Measurements from ENCODE around the gene LRMDA.

Gene LRMDA

GRCh38 chr10:76479103-76479790, 1047.8 kb downstream of the LRMDA start:
- TF ChIP-seq CTCF (IDR thresholded peaks at IDR 0.05; ENCODE audit: insufficient read depth, low read depth, low read length, missing control alignments) = no peak
- no peak overlapping the region for H3K4me3 ChIP-seq (ENCODE audit: low read depth, low read length)
- no peak for DNase-seq (ENCODE audit: low read depth)

GRCh38 chr10:76481178-76481577, 1049.8 kb downstream of the LRMDA start:
- no peak for TF ChIP-seq CTCF (IDR thresholded peaks at IDR 0.05; ENCODE audit: insufficient read depth, low read depth, low read length, missing control alignments)
- no peak overlapping the region for H3K4me3 ChIP-seq (ENCODE audit: low read depth, low read length)
- no peak for DNase-seq (ENCODE audit: low read depth)

GRCh38 chr10:76487582-76487981, 1056.2 kb downstream of the LRMDA start:
- no peak overlapping the region for H3K4me3 ChIP-seq (ENCODE audit: low read depth, low read length)
- TF ChIP-seq CTCF (IDR thresholded peaks at IDR 0.05; ENCODE audit: insufficient read depth, low read depth, low read length, missing control alignments) = no peak
- no peak for DNase-seq (ENCODE audit: low read depth)

- DNase-seq (ENCODE audit: low read depth) = no peak
- no peak for TF ChIP-seq CTCF (IDR thresholded peaks at IDR 0.05; ENCODE audit: insufficient read depth, low read depth, low read length, missing control alignments)
- no peak overlapping the region for H3K4me3 ChIP-seq (ENCODE audit: low read depth, low read length)
These were observed 1057.2 kb downstream of the LRMDA start for GRCh38 chr10:76488602-76489001.

GRCh38 chr10:76491216-76491615, 1059.8 kb downstream of the LRMDA start:
- DNase-seq (ENCODE audit: low read depth) = no peak
- no peak for TF ChIP-seq CTCF (IDR thresholded peaks at IDR 0.05; ENCODE audit: insufficient read depth, low read depth, low read length, missing control alignments)
- no peak overlapping the region for H3K4me3 ChIP-seq (ENCODE audit: low read depth, low read length)

- TF ChIP-seq CTCF (IDR thresholded peaks at IDR 0.05; ENCODE audit: insufficient read depth, low read depth, low read length, missing control alignments) = no peak
- DNase-seq (ENCODE audit: low read depth) = no peak
- H3K4me3 ChIP-seq (ENCODE audit: low read depth, low read length) = no peak overlapping the region
These were observed 1060.6 kb downstream of the LRMDA start for GRCh38 chr10:76492026-76492425.
